Esophagus (tissue), 2 donors: ENCODE data around the gene C19orf85. TPM values are rescaled to one million over a fixed set of nuclear protein-coding genes. Genes with fewer than 3 reads are reported as not detected.
"Not testable (repeated sequence)": the region's sequence is repeated elsewhere in the genome, so short reads cannot be mapped to it uniquely, and the experiment has no call there.

ENCODE experiments used
- H3K27ac ChIP-seq, 2 donors: one replicate each; pipeline ENCODE4 v1.5.1; 2013; ENCODE audit warnings: low read depth in 2 of 2, mild to moderate bottlenecking in 2 of 2, inconsistent platforms in 1 of 2, low read length in 1 of 2, moderate library complexity in 1 of 2
- H3K27me3 ChIP-seq, 2 donors: one replicate each; pipeline ENCODE4 v1.6.1; 2013; ENCODE audit warnings: low read length in 2 of 2, control low read depth in 1 of 2, mild to moderate bottlenecking in 1 of 2; ENCODE audit not compliant: insufficient read depth in 2 of 2, control insufficient read depth in 1 of 2
- H3K36me3 ChIP-seq, 2 donors: one replicate each; pipeline ENCODE4 v1.6.1; 2013; ENCODE audit warnings: low read length in 1 of 2; ENCODE audit not compliant: control insufficient read depth in 2 of 2, insufficient read depth in 2 of 2
- H3K4me1 ChIP-seq, 2 donors: one replicate each; pipeline ENCODE4 v1.6.1; 2013; ENCODE audit warnings: low read length in 1 of 2; ENCODE audit not compliant: control insufficient read depth in 2 of 2, insufficient read depth in 2 of 2
- H3K4me3 ChIP-seq, 2 donors: one replicate each; pipeline ENCODE4 v1.5.1; 2013; ENCODE audit warnings: low read length in 2 of 2, mild to moderate bottlenecking in 2 of 2, low read depth in 1 of 2, moderate library complexity in 1 of 2
- H3K9me3 ChIP-seq, 2 donors: one replicate each; pipeline ENCODE4 v1.6.1; 2013; ENCODE audit warnings: mild to moderate bottlenecking in 2 of 2, low read depth in 1 of 2, low read length in 1 of 2, moderate library complexity in 1 of 2; ENCODE audit not compliant: control insufficient read depth in 2 of 2, insufficient read depth in 1 of 2
- WGBS, 2 donors: extraction: QIAGEN DNeasy Blood & Tissue Kit; methylation state at CpG; one replicate each; pipeline ENCODE4 v1.1.7; 2013; 5-methylcytosine and 5-hydroxymethylcytosine counted together
- polyA plus RNA-seq, 2 donors: library from polyadenylated mRNA; stranded (reverse); fragments of 200-250 nt; gene quantifications; one replicate each; pipeline ENCODE4 v1.2.3, GENCODE V29; 2013
- donor health status: healthy with polysubstance abuse.
- donor health status: Bipolar disorder and iron deficiency.

C19orf85 gene
- polyA plus RNA-seq, 2 donors, result 0.04 TPM; not detected in 1

- Histone ChIP-seq H3K4me1 (no peaks in the 10 kb centered on the region), H3K27me3 (peaks cover 4 to 28% of the 10 kb centered on the region in 2 donors)
- 95 to 96% methylated on average over 4 of the region's 4 CpGs for WGBS, 2 donors
These were observed 29.5 kb downstream of the C19orf85 start for GRCh38 chr19:55435020-55435419.

GRCh38 chr19:55434356-55434919 lies 30.1 kb downstream of the C19orf85 start:
- no peak overlapping the region for H3K4me3 ChIP-seq
- WGBS, 2 donors, result 81 to 96% methylated on average over 4 of the region's 4 CpGs
- H3K9me3 ChIP-seq, result peaks cover 0 to 12% of the 10 kb centered on the region in 2 donors
- H3K4me1 ChIP-seq, result no peaks in the 10 kb centered on the region
- no peak overlapping the region for H3K27ac ChIP-seq
- H3K27me3 ChIP-seq, result peaks cover 7 to 27% of the 10 kb centered on the region in 2 donors
- H3K36me3 ChIP-seq, result no peaks in the 10 kb centered on the region

More at GRCh38 chr19:55435020-55435419, 29.5 kb downstream of the C19orf85 start:
- peaks cover 0 to 12% of the 10 kb centered on the region in 2 donors for H3K9me3 ChIP-seq
- no peaks in the 10 kb centered on the region for H3K36me3 ChIP-seq
- H3K4me3 ChIP-seq, result no peak overlapping the region
- H3K27ac ChIP-seq, result no peak overlapping the region

- Histone ChIP-seq H3K4me3 (no peak overlapping the region), H3K36me3 (no peaks in the 10 kb centered on the region), H3K9me3 (peaks cover 0 to 10% of the 10 kb centered on the region in 2 donors), H3K4me1 (no peaks in the 10 kb centered on the region), H3K27me3 (peaks cover 10 to 19% of the 10 kb centered on the region in 2 donors), H3K27ac (no peak overlapping the region)
- WGBS, 2 donors, result 14 to 17% methylated on average over 24 to 48 of the region's 48 CpGs
These were observed 31.3 kb downstream of the C19orf85 start for GRCh38 chr19:55433292-55433691.

GRCh38 chr19:55432241-55432959 lies 32.2 kb downstream of the C19orf85 start:
- H3K27me3 ChIP-seq, result peaks cover 10 to 14% of the 10 kb centered on the region in 2 donors
- 85 to 88% methylated on average over 14 of the region's 14 CpGs for WGBS, 2 donors

GRCh38 chr19:55431183-55431582 lies 33.4 kb downstream of the C19orf85 start:
- WGBS, 2 donors, result 93 to 94% methylated on average over 1 of the region's 1 CpG
- Histone ChIP-seq H3K4me3 (no peak overlapping the region), H3K4me1 (no peaks in the 10 kb centered on the region), H3K27ac (no peak overlapping the region), H3K9me3 (peaks cover 0 to 10% of the 10 kb centered on the region in 2 donors), H3K36me3 (no peaks in the 10 kb centered on the region), H3K27me3 (peaks cover 10 to 12% of the 10 kb centered on the region in 2 donors)

More at GRCh38 chr19:55432241-55432959, 32.2 kb downstream of the C19orf85 start:
- Histone ChIP-seq H3K36me3 (no peaks in the 10 kb centered on the region), H3K27ac (no peak overlapping the region), H3K9me3 (peaks cover 0 to 10% of the 10 kb centered on the region in 2 donors), H3K4me3 (no peak overlapping the region), H3K4me1 (no peaks in the 10 kb centered on the region)

GRCh38 chr19:55426042-55426441 lies 38.5 kb downstream of the C19orf85 start:
- WGBS, 2 donors, result 71 to 73% methylated on average over 2 of the region's 2 CpGs
- Histone ChIP-seq H3K27me3 (peaks cover 2 to 10% of the 10 kb centered on the region in 2 donors), H3K9me3 (no peaks in the 10 kb centered on the region), H3K4me3 (no peak overlapping the region), H3K27ac (no peak overlapping the region), H3K4me1 (no peaks in the 10 kb centered on the region), H3K36me3 (no peaks in the 10 kb centered on the region)

- Histone ChIP-seq H3K27ac (no peak overlapping the region), H3K36me3 (no peaks in the 10 kb centered on the region), H3K27me3 (peaks cover 0 to 3% of the 10 kb centered on the region in 2 donors), H3K4me3 (no peak overlapping the region), H3K4me1 (no peaks in the 10 kb centered on the region), H3K9me3 (no peaks in the 10 kb centered on the region)
- 82 to 84% methylated on average over 3 of the region's 3 CpGs for WGBS, 2 donors
These were observed 40.0 kb downstream of the C19orf85 start for GRCh38 chr19:55424518-55424917.

GRCh38 chr19:55423225-55424005 lies 41.1 kb downstream of the C19orf85 start:
- Histone ChIP-seq H3K9me3 (no peaks in the 10 kb centered on the region), H3K36me3 (no peaks in the 10 kb centered on the region), H3K27me3 (peaks cover 0 to 1% of the 10 kb centered on the region in 2 donors), H3K4me3 (no peak overlapping the region), H3K27ac (no peak overlapping the region), H3K4me1 (no peaks in the 10 kb centered on the region)
- 49 to 55% methylated on average over 13 of the region's 13 CpGs for WGBS, 2 donors

GRCh38 chr19:55421281-55421680 lies 43.3 kb downstream of the C19orf85 start:
- not testable (repeated sequence) for H3K4me3 ChIP-seq, H3K27me3 ChIP-seq, H3K36me3 ChIP-seq, H3K27ac ChIP-seq, H3K9me3 ChIP-seq, H3K4me1 ChIP-seq
- 63 to 66% methylated on average over 4 of the region's 4 CpGs for WGBS, 2 donors
